Astrocyte of the spinal cord (primary cell): Measurements from ENCODE around the gene PIM1.
A peak's percentile ranks its signal among the peaks of the same experiment; 100 is the strongest.

Experiments
- DNase-seq: peaks from one replicate; pipeline ENCODE4 v3.0.0; 2011; ENCODE audit warnings: low read depth, low spot score
- H3K4me3 ChIP-seq: 2 replicates; pipeline ENCODE4 v1.5.1; 2011; ENCODE audit warnings: low read depth, mild to moderate bottlenecking, low read length, moderate library complexity
- in situ Hi-C: cut with HindIII; loops from 2 replicates; pipeline ENCODE4 v1.10.0; 2017; ENCODE audit warnings: low sequenced_read_pairs
- TF ChIP-seq, protein P1 (sequence below): IDR thresholded peaks from 2 replicates; pipeline ENCODE4 v1.5.1; 2012; ENCODE audit warnings: low read depth, mild to moderate bottlenecking, low read length, inconsistent platforms

Gene PIM1

DNA sequence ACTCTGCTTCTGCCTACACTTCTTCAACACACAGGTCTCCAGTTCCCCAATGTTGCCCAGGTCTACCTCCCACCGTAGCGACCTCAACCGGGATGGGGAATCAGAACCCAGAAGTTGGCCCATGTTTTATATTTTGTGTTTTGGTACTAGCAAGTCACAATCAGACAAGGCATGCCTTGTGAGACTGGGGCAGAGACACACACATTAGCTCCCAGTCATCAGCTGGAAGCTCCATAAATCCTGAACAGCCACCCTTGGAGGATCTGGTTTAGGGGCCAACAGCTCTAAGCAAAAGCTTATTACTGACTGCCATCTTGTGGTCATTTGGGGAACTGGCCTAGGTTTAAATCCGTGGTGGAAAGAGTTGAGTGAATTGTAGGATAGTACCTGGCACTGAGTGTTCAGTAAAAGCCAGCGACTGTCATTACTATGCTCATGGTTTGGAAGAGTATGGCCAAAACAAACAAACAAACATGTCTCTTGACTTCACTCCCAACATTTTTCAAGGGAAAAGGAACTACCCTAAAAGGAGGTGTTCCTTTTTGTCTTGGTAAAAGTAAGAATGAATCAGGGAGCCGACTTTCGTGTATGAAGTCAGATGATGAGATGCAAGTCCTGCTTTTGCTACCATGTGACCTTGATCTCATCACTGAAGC is 40.5 kb downstream of the PIM1 start:
- in situ Hi-C loops = no loop called here
- peak; percentile 80 for DNase-seq
- TF ChIP-seq, protein P1, sequence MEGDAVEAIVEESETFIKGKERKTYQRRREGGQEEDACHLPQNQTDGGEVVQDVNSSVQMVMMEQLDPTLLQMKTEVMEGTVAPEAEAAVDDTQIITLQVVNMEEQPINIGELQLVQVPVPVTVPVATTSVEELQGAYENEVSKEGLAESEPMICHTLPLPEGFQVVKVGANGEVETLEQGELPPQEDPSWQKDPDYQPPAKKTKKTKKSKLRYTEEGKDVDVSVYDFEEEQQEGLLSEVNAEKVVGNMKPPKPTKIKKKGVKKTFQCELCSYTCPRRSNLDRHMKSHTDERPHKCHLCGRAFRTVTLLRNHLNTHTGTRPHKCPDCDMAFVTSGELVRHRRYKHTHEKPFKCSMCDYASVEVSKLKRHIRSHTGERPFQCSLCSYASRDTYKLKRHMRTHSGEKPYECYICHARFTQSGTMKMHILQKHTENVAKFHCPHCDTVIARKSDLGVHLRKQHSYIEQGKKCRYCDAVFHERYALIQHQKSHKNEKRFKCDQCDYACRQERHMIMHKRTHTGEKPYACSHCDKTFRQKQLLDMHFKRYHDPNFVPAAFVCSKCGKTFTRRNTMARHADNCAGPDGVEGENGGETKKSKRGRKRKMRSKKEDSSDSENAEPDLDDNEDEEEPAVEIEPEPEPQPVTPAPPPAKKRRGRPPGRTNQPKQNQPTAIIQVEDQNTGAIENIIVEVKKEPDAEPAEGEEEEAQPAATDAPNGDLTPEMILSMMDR = peak; percentile 91
- no peak overlapping the region for H3K4me3 ChIP-seq

DNA sequence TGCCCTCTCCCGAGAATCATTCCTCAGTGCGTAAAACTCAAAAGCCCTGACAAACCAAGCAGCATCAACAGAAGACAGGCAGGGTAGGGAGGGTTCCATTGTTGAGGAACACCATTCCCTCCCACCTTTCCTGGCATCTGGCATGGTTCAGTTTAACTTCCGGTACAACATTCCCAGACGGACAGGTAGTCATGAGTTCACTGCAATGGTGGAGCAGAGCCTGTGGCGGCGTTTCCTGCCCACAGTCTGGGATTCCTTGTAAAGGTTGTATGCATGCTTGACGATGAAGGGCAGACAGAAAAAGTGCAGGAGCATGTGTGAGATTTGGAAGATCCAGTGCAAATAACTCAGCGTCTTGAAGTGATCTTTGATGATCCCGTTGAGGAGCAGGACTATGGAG is 42.3 kb downstream of the PIM1 start:
- H3K4me3 ChIP-seq = no peak overlapping the region
- no peak for DNase-seq
- in situ Hi-C loops = no loop called here
- TF ChIP-seq, protein P1 = no peak

DNA sequence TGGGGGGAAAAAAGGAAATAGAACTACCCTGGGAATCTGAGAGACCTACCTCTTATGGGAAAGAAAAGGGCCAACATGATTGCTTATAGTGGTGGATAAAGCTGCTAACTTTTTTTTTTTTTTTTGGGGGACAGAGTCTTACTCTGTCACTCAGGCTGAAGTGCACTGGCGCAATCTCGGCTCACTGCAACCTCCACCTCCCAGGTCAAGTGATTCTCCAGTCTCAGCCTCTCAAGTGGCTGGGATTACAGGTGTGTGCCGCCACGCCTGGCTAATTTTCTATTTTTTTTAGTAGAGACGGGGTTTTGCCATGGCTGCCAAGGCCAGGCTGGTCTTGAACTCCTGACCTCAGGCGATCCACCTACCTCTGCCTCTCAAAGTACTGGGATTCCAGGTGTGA is 48.1 kb downstream of the PIM1 start:
- H3K4me3 ChIP-seq = no peak overlapping the region
- in situ Hi-C loops = no loop called here
- TF ChIP-seq, protein P1 = no peak

DNA sequence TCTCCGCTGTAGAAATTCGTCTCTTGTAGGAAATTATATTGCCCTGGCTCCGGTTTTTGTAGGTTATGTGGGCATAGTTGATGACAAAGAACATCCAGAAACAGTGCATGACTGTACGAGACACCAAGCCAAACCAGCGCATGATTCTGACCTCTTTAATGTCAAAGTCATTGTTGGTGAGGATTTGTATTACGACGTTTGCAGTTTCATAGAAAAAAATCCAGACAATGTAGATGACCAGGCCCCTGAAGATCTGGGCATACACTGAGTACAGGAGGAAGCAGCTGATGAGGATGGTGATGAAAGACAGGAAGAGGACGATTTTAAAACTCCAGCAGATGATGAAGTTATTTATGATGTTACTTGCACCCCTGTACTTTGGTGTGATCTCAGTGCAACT is 48.6 kb downstream of the PIM1 start:
- in situ Hi-C loops = no loop called here
- TF ChIP-seq, protein P1 = no peak
- DNase-seq = no peak
- no peak overlapping the region for H3K4me3 ChIP-seq

More for the DNA sequence above, 48.1 kb downstream of the PIM1 start:
- DNase-seq = no peak

DNA sequence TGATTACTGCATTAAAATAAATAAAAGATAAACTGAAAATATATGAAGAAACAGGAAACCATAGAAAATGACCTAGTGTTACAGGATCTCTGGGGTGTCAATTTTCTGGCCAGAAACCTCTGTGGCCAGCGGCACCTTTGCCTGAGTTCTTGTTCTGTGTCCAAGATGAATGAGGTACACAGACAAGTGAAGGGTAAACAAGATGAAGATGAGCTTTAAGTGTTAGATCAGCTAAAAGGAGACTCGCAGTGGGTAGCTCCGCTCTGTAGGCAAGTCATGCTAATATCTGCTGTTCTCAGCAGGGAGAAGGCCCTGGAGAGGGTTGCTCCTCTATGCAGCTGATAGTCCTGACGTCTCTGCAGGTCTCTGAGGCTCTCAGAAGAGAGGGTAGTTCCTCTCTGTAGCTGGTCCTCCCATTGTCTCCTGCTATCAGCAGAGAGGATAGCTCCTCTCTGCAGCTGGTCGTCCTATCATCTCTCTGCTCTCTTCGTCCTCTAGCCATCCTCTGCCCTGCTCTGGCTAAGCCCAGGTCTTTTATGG is 51.7 kb downstream of the PIM1 start:
- in situ Hi-C loops = no loop called here
- DNase-seq = no peak
- TF ChIP-seq, protein P1 = no peak

DNA sequence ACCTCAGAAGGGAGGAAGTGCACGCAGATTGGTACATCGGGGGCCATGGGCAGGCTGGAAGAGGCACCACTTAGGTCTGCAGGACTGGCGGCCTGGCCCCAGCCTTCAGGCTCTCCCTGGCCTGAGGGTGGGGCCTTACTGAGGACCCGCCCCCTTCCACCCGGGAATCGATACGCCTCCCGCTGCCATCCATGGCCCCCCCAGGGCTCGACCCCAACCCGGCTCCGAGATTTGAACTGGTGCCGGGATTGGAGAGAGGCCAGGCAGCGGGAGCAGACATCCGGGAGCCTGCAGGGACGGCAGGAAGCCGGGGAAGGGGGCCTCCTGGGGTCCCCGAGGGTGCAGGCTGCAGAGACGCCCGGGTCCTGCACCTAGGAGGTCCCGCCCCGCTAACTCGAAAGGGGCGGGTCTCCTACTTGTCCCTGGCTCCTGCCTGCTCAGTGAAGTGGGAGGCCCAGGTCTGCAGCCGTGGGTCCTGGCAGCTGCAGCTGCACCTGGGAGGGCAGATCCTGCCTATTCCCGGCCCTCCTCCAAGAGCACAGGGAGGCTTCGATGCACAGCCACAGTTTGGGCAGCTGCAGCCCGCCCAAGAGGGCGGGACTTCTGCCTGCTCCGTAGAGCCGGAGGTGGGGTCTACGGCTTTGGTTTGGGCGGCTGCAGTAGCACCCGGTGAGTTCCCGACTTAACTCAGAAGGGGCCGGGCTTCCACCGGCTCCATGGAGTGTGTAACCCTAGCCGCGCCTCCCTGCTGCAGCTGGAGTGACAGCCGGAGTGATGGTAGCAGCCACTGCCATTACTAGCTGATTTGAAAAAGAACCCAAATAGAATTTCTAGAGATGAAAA is 52.4 kb downstream of the PIM1 start:
- in situ Hi-C loops = no loop called here
- TF ChIP-seq, protein P1 = no peak
- H3K4me3 ChIP-seq = peak overlapping the region; percentile 51
- DNase-seq = peak; percentile 92

More for the DNA sequence above, 51.7 kb downstream of the PIM1 start:
- H3K4me3 ChIP-seq = peak overlapping the region; percentile 51
